Aorta (tissue), 5 donors: ENCODE results near the gene SLC39A1. TPM values are rescaled to one million over a fixed set of nuclear protein-coding genes. Genes with fewer than 3 reads are reported as not detected.

Experiments
- ATAC-seq: fragments of 200-7000 bp; cut with Tn5 transposase; one replicate; pipeline ENCODE4 v1.9.1; 2022; ENCODE audit warnings: moderate library complexity; ENCODE audit not compliant: low FRiP score
- DNase-seq, 2 donors: peaks; one replicate each; pipeline ENCODE4 v3.0.0-alpha.2; 2020
- H3K27ac ChIP-seq, 2 donors: one replicate each; pipeline ENCODE4 v1.5.1; 2013; ENCODE audit warnings: low read length in 2 of 2, mild to moderate bottlenecking in 2 of 2, moderate library complexity in 2 of 2, control low read depth in 1 of 2, inconsistent platforms in 1 of 2, low read depth in 1 of 2
- H3K27me3 ChIP-seq, 2 donors: one replicate each; pipeline ENCODE4 v1.6.1; 2013; ENCODE audit warnings: control low read depth in 1 of 2, low read length in 1 of 2, mild to moderate bottlenecking in 1 of 2, moderate library complexity in 1 of 2; ENCODE audit not compliant: insufficient read depth in 2 of 2, control insufficient read depth in 1 of 2
- H3K36me3 ChIP-seq, 2 donors: one replicate each; pipeline ENCODE4 v1.6.1; 2013; ENCODE audit warnings: control low read depth in 1 of 2, low read length in 1 of 2, mild to moderate bottlenecking in 1 of 2; ENCODE audit not compliant: insufficient read depth in 2 of 2, control insufficient read depth in 1 of 2
- H3K4me1 ChIP-seq, 2 donors: one replicate each; pipeline ENCODE4 v1.6.1; 2013; ENCODE audit warnings: low read length in 2 of 2, control low read depth in 1 of 2, mild to moderate bottlenecking in 1 of 2, moderate library complexity in 1 of 2; ENCODE audit not compliant: insufficient read depth in 2 of 2, control insufficient read depth in 1 of 2
- H3K4me3 ChIP-seq, 2 donors: one replicate each; pipeline ENCODE4 v1.5.1; 2013; ENCODE audit warnings: low read length in 2 of 2, control low read depth in 1 of 2, mild to moderate bottlenecking in 1 of 2
- H3K9me3 ChIP-seq: one replicate; pipeline ENCODE4 v1.6.1; 2013; ENCODE audit warnings: mild to moderate bottlenecking, low read length; ENCODE audit not compliant: control insufficient read depth
- WGBS, 2 donors: extraction: QIAGEN DNeasy Blood & Tissue Kit; methylation state at CpG; one replicate each; pipeline ENCODE4 v1.1.7; 2013; 5-methylcytosine and 5-hydroxymethylcytosine counted together
- intact Hi-C, 2 donors: fragments of 100-400 bp; cut with DNase I; formaldehyde crosslinking; loops; one replicate each; pipeline versions ENCODE4 v1.14.2 to v1.15.0; 2022
- polyA plus RNA-seq, 2 donors: library from polyadenylated mRNA; stranded (reverse); fragments of 200-250 nt; gene quantifications; one replicate each; pipeline ENCODE4 v1.2.3, GENCODE V29; 2013
- total RNA-seq, 2 donors: library from RNA; stranded (reverse); fragmentation: NEBNext Ultra II Directional; extraction: Animal tissue kit (Norgen Biotek cat#: 25700); gene quantifications; one replicate each; pipeline ENCODE4 v1.2.1, GENCODE V29; 2021
- donor health status: healthy with polysubstance abuse.
- donor health status: Bipolar disorder and iron deficiency.
- donor health status: DM: no; HTN: no; CAD: no.
- donor health status: DM: no; HTN: no; CAD: no.
- donor health status: DM: yes; HTN: yes; CAD: no.

SLC39A1 gene
- total and polyA plus RNA-seq, 4 donors: 54.5 to 96.7 (median 90.0) TPM

GRCh38 chr1:153951183-153951582 lies 12.2 kb downstream of the SLC39A1 start:
- Histone ChIP-seq H3K9me3 (no peaks in the 10 kb centered on the region), H3K27ac (no peak overlapping the region), H3K4me3 (no peak overlapping the region), H3K4me1 (no peaks in the 10 kb centered on the region), H3K27me3 (no peaks in the 10 kb centered on the region), H3K36me3 (peaks cover 7 to 10% of the 10 kb centered on the region in 2 donors)
- intact Hi-C loops: no loop called here
- DNase-seq (no peak), ATAC-seq (no peak)
- 91% methylated on average over 11 of the region's 11 CpGs for WGBS, 2 donors

DNA sequence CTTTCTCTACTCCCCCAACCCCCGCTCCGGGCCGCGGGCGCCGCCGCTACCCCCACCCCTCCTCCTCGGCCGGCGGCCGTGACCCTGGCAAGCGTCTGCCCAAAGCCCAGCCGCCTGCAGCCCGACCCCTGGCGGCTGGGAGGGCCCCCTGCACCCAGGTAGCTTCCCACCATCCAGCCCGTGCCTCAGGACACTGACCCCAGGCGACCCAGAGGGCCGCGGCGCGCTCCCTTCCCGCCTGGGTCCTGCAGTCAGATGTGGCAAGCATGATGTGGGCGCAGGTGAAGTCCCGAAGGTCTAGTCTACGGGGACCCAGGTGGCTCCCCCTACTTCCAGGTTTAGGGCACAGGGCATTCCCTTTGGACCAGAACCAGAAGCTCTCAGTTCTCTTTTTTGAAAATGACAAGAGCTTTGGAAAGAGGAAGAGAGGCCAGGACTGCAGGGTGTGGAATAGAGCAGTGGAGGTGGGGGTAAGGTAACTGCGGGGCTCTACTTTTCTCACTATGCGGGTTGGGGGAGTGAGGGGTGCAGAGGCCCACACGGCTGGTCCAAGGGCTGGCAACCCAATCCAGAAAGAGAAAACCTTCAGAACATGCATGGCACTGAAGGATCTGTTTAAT lies 16.6 kb downstream of the SLC39A1 start, which contains the start of gene DENND4B:
Gene DENND4B (minus strand): TSS at position 97 of the 620 bp plus-strand sequence. CDS start 2,344 bp downstream, outside the sequence.
- H3K4me1 ChIP-seq: no peaks in the 10 kb centered on the region
- H3K36me3 ChIP-seq: peaks cover 7 to 9% of the 10 kb centered on the region in 2 donors
- peak within 1 kb of the TSS; percentile 93 to 97 for H3K4me3 ChIP-seq
- 8% methylated on average over 26 to 28 of the region's 28 CpGs for WGBS, 2 donors
- intact Hi-C loops: loop anchor here (2.0 to 5.0 kb wide), 3 partner anchors 36 to 149 kb away; no protein-coding TSS in a partner anchor
- H3K9me3 ChIP-seq: no peaks in the 10 kb centered on the region
- DNase-seq: peak; percentile 92 to 94
- ATAC-seq: peak; percentile 92
- no peaks in the 10 kb centered on the region for H3K27me3 ChIP-seq
- H3K27ac ChIP-seq: peak within 1 kb of the TSS; percentile 47 to 76

- intact Hi-C loops: loop anchor here (1.0 to 5.0 kb wide), 4 partner anchors 23 to 149 kb away; no protein-coding TSS in a partner anchor
- peak; percentile 95 to 96 for DNase-seq
- WGBS, 2 donors: 0 to 1% methylated on average over 44 to 95 of the region's 95 CpGs
- Histone ChIP-seq H3K27me3 (no peaks in the 10 kb centered on the region), H3K27ac (peak overlapping the region; percentile 47 to 76), H3K36me3 (peaks cover 2 to 7% of the 10 kb centered on the region in 2 donors), H3K4me3 (peak overlapping the region; percentile 93 to 97), H3K9me3 (no peaks in the 10 kb centered on the region), H3K4me1 (no peaks in the 10 kb centered on the region)
- ATAC-seq: peak; percentile 91
Observed at GRCh38 chr1:153945795-153946621, 17.3 kb downstream of the SLC39A1 start.

- Histone ChIP-seq H3K4me1 (no peaks in the 10 kb centered on the region), H3K9me3 (no peaks in the 10 kb centered on the region), H3K4me3 (peak overlapping the region; percentile 93 to 97), H3K27me3 (no peaks in the 10 kb centered on the region), H3K27ac (peak overlapping the region; percentile 17 to 76), H3K36me3 (peaks cover 2 to 7% of the 10 kb centered on the region in 2 donors)
- DNase-seq (peak in 1 of 2 donors; percentile 83), ATAC-seq (peak; percentile 63)
- 37 to 41% methylated on average over 12 of the region's 12 CpGs for WGBS, 2 donors
- intact Hi-C loops: loop anchor here (1.0 to 5.0 kb wide), 3 partner anchors 22 to 148 kb away; no protein-coding TSS in a partner anchor
Observed at GRCh38 chr1:153945131-153945794, 18.1 kb downstream of the SLC39A1 start.

- no peaks in the 10 kb centered on the region for H3K4me1 ChIP-seq
- no peak overlapping the region for H3K27ac ChIP-seq
- peaks cover 2 to 7% of the 10 kb centered on the region in 2 donors for H3K36me3 ChIP-seq
- ATAC-seq: no peak
- H3K9me3 ChIP-seq: no peaks in the 10 kb centered on the region
- H3K27me3 ChIP-seq: no peaks in the 10 kb centered on the region
- WGBS, 2 donors: 78 to 81% methylated on average over 3 of the region's 3 CpGs
- intact Hi-C loops: loop anchor here (1.0 to 5.0 kb wide), 3 partner anchors 21 to 147 kb away; no protein-coding TSS in a partner anchor
- H3K4me3 ChIP-seq: no peak overlapping the region
- peak in 1 of 2 donors; percentile 0 for DNase-seq
Observed at GRCh38 chr1:153944827-153945117, 18.6 kb downstream of the SLC39A1 start.

GRCh38 chr1:153944005-153944826 lies 19.1 kb downstream of the SLC39A1 start:
- Histone ChIP-seq H3K4me1 (no peaks in the 10 kb centered on the region), H3K4me3 (no peak overlapping the region), H3K36me3 (peaks cover 2 to 7% of the 10 kb centered on the region in 2 donors), H3K9me3 (no peaks in the 10 kb centered on the region), H3K27ac (no peak overlapping the region), H3K27me3 (no peaks in the 10 kb centered on the region)
- no peak for ATAC-seq
- WGBS, 2 donors: 79 to 83% methylated on average over 15 of the region's 15 CpGs
- DNase-seq: peak; percentile 51 to 76
- intact Hi-C loops: no loop called here

DNA sequence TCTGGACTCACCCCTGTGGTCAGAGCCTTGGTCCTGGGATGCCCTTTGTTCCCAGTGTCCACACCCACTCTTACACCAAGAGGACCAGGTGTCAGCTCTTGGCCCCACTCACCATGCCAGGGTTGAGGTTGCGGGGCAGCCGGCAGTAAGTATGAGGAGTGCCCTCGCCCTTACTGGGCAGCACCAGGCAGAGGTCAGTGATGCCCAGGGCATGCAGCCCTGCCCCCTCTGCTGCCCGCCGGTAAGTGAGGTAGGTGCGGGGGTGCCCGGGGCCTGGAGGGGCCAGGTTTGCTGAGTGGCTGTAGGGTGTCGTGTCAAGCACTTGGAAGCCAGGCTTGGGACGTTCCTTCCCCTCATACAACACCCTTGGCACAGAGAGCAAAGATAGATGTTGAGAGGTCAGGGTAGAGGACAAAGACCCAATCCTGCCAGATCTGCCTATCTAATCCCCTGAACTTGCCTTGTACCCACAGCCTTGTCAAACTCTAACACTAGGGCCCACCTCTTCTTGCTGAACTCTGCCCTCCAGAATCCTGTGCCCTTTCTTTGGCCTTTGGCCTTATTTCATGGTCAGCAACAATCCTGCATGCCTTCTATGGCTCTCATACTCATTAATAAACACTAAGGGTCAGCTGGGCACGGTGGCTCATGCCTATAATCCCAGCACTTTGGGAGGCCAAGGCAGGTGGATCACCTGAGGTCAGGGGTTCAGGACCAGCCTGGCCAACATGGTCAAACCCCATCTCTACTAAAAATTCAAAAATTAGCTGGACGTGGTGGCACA lies 20.4 kb downstream of the SLC39A1 start:
- 86 to 89% methylated on average over 11 of the region's 11 CpGs for WGBS, 2 donors
- intact Hi-C loops: no loop called here
- ATAC-seq: no peak
- Histone ChIP-seq H3K9me3 (no peaks in the 10 kb centered on the region), H3K36me3 (peaks cover 0 to 3% of the 10 kb centered on the region in 2 donors), H3K27ac (no peak overlapping the region), H3K4me3 (no peak overlapping the region), H3K4me1 (no peaks in the 10 kb centered on the region), H3K27me3 (no peaks in the 10 kb centered on the region)
- DNase-seq: peak; percentile 21 to 63
